Testis (tissue), 3 donors: ENCODE data around the gene FRYL. TPM values are rescaled to one million over a fixed set of nuclear protein-coding genes. Genes with fewer than 3 reads are reported as not detected.

ENCODE experiments used
- DNase-seq: peaks from one replicate; pipeline ENCODE4 v3.0.0-alpha.2; 2019
- H3K27ac ChIP-seq, 2 donors: fragments of 200-600 bp; sonication (generic); one replicate each; pipeline ENCODE4 v1.5.1; 2019
- H3K27me3 ChIP-seq: fragments of 200-600 bp; sonication (generic); one replicate; pipeline ENCODE4 v1.5.1; 2019
- H3K36me3 ChIP-seq: fragments of 200-600 bp; sonication (generic); one replicate; pipeline ENCODE4 v1.5.1; 2017; ENCODE audit warnings: low read depth; ENCODE audit errors: missing control alignments
- H3K4me1 ChIP-seq: fragments of 200-600 bp; sonication (generic); one replicate; pipeline ENCODE4 v1.5.1; 2019
- H3K4me3 ChIP-seq, 2 donors: fragments of 200-600 bp; sonication (generic); one replicate each; pipeline ENCODE4 v1.5.1; 2017 to 2019
- H3K9me3 ChIP-seq: fragments of 200-600 bp; sonication (generic); one replicate; pipeline ENCODE4 v1.5.1; 2017
- CTCF ChIP-seq, 3 experiments: fragments of 450-650 bp in 2 of 3; fragments of 200-600 bp in 1 of 3; sonication (generic) in 1 of 3; IDR thresholded peaks; one replicate each; pipeline ENCODE4 v1.5.1; 2016 to 2019; ENCODE audit warnings: antibody characterized with exemption in 3 of 3, mild to moderate bottlenecking in 2 of 3, moderate library complexity in 1 of 3
- POLR2A ChIP-seq: fragments of 450-650 bp; IDR thresholded peaks from one replicate; pipeline ENCODE4 v1.6.1; 2017; ENCODE audit warnings: antibody characterized with exemption, mild to moderate bottlenecking, moderate library complexity
- WGBS, 2 donors: methylation state at CpG; one replicate each; pipeline ENCODE4 v1.1.5; 2018; 5-methylcytosine and 5-hydroxymethylcytosine counted together
- intact Hi-C: fragments of 100-400 bp; cut with DNase I; formaldehyde crosslinking; loops from one replicate; pipeline ENCODE4 v1.15.1; 2023; ENCODE audit warnings: low total_unique reads
- polyA plus RNA-seq: library from polyadenylated mRNA; stranded (reverse); fragments of 350-450 nt; fragmentation: Illumina TruSeq; extraction: RNeasy Lipid Tissue Mini Kit (QIAGEN cat#74804); gene quantifications from one replicate; pipeline ENCODE4 v1.2.3, GENCODE V29; 2014; ENCODE audit warnings: low read depth, low replicate concordance; ENCODE audit not compliant: insufficient read depth
- total RNA-seq, 2 donors: library from RNA; depleted of rRNA; stranded (reverse); fragments of >200 nt; gene quantifications; one replicate each; pipeline ENCODE4 v1.2.3, GENCODE V29; 2016

The FRYL gene
- total and polyA plus RNA-seq, 3 donors from 2014 or later, result 22.5 to 70.6 (median 55.0) TPM

- no peaks in the 10 kb centered on the region for H3K9me3 ChIP-seq
- 25 to 37% methylated on average over 3 of the region's 3 CpGs for WGBS, 2 donors
- DNase-seq, result peak; percentile 87
- intact Hi-C loops, result loop anchor here (5.0 kb wide), 1 partner anchor 384 kb away; no protein-coding TSS in a partner anchor
- no peak overlapping the region for H3K27ac ChIP-seq
- no peaks in the 10 kb centered on the region for H3K27me3 ChIP-seq
- TF ChIP-seq POLR2A (no peak), CTCF (IDR thresholded peaks at IDR 0.05) (peak; percentile 81 to 89 (median 87))
- H3K4me3 ChIP-seq, result no peak overlapping the region
- H3K4me1 ChIP-seq, result no peaks in the 10 kb centered on the region
- no peaks in the 10 kb centered on the region for H3K36me3 ChIP-seq
These were observed 201.7 kb downstream of the FRYL start for GRCh38 chr4:48578132-48578968.

- H3K27ac ChIP-seq, result no peak overlapping the region
- H3K4me1 ChIP-seq, result no peaks in the 10 kb centered on the region
- H3K36me3 ChIP-seq, result no peaks in the 10 kb centered on the region
- no peaks in the 10 kb centered on the region for H3K27me3 ChIP-seq
- no peak for DNase-seq
- no peaks in the 10 kb centered on the region for H3K9me3 ChIP-seq
- TF ChIP-seq CTCF (IDR thresholded peaks at IDR 0.05), result no peak
- no peak for TF ChIP-seq POLR2A
- intact Hi-C loops, result loop anchor here (5.0 kb wide), 1 partner anchor 386 kb away; no protein-coding TSS in a partner anchor
- no peak overlapping the region for H3K4me3 ChIP-seq
- WGBS, 2 donors, result 80 to 90% methylated on average over 6 of the region's 6 CpGs
These were observed 204.1 kb downstream of the FRYL start for GRCh38 chr4:48575964-48576363.

- DNase-seq, result no peak
- H3K9me3 ChIP-seq, result no peaks in the 10 kb centered on the region
- no peaks in the 10 kb centered on the region for H3K27me3 ChIP-seq
- no peaks in the 10 kb centered on the region for H3K36me3 ChIP-seq
- WGBS, 2 donors, result 92 to 94% methylated on average over 1 of the region's 1 CpG
- no peak overlapping the region for H3K4me3 ChIP-seq
- intact Hi-C loops, result no loop called here
- no peak overlapping the region for H3K27ac ChIP-seq
- TF ChIP-seq CTCF (IDR thresholded peaks at IDR 0.05) (no peak), POLR2A (no peak)
- H3K4me1 ChIP-seq, result no peaks in the 10 kb centered on the region
These were observed 208.6 kb downstream of the FRYL start for GRCh38 chr4:48571471-48571870.

- no peak for DNase-seq
- no peaks in the 10 kb centered on the region for H3K36me3 ChIP-seq
- WGBS, 2 donors, result 91 to 94% methylated on average over 9 of the region's 9 CpGs
- no peak overlapping the region for H3K27ac ChIP-seq
- TF ChIP-seq CTCF (IDR thresholded peaks at IDR 0.05) (no peak), POLR2A (no peak)
- H3K27me3 ChIP-seq, result no peaks in the 10 kb centered on the region
- H3K4me3 ChIP-seq, result no peak overlapping the region
- no peaks in the 10 kb centered on the region for H3K4me1 ChIP-seq
- intact Hi-C loops, result no loop called here
- H3K9me3 ChIP-seq, result no peaks in the 10 kb centered on the region
These were observed 209.3 kb downstream of the FRYL start for GRCh38 chr4:48570646-48571220.
